Neural cell (in vitro differentiated cells): ENCODE results near the gene PRPF38A.

Source experiments
- CTCF ChIP-seq: fragments of 450-650 bp; IDR thresholded peaks from 2 replicates; pipeline ENCODE4 v1.5.1; 2014; ENCODE audit warnings: antibody characterized with exemption, mild to moderate bottlenecking, moderate library complexity; ENCODE audit not compliant: poor library complexity, severe bottlenecking
- EP300 ChIP-seq: fragments of 450-650 bp; conservative IDR thresholded peaks from 2 replicates; pipeline ENCODE4 v1.6.1; 2014; ENCODE audit warnings: antibody characterized with exemption, mild to moderate bottlenecking, moderate library complexity; ENCODE audit not compliant: poor library complexity, severe bottlenecking
- EZH2 ChIP-seq: fragments of 200-600, 300-800 bp; shearing (Covaris generic), sonication (generic); IDR thresholded peaks from 2 replicates; pipeline ENCODE4 v1.6.1; 2014; ENCODE audit warnings: antibody characterized with exemption, low read length, borderline replicate concordance, mild to moderate bottlenecking; ENCODE audit not compliant: insufficient read depth, poor library complexity, severe bottlenecking
- POLR2AphosphoS5 ChIP-seq: IDR thresholded peaks from 2 replicates; pipeline ENCODE4 v1.6.1; 2012
- RAD21 ChIP-seq: fragments of 450-650 bp; conservative IDR thresholded peaks from 2 replicates; pipeline ENCODE4 v1.6.1; 2014; ENCODE audit warnings: antibody characterized with exemption, mild to moderate bottlenecking, moderate library complexity
- REST ChIP-seq: IDR thresholded peaks from 2 replicates; pipeline ENCODE4 v1.6.1; 2012; ENCODE audit warnings: borderline replicate concordance
- TAF1 ChIP-seq: IDR thresholded peaks from 2 replicates; pipeline ENCODE4 v1.6.1; 2012; ENCODE audit warnings: low read depth

GRCh38 chr1:52355436-52355835 is 49.0 kb upstream of the PRPF38A start:
- TF ChIP-seq CTCF (no peak), RAD21 (no peak), EZH2 (no peak), TAF1 (no peak), EP300 (no peak), POLR2AphosphoS5 (no peak), REST (no peak)
